BJ (cell line): Measurements from ENCODE around the gene PIK3R6. TPM values are rescaled to one million over a fixed set of nuclear protein-coding genes. Genes with fewer than 3 reads are reported as not detected.

ENCODE experiments used
- CTCF ChIA-PET: fragments of 350-600 bp; formaldehyde crosslinking; extraction: SDS; loops from one replicate; lab custom pipeline; 2021; ENCODE audit warnings: antibody characterized with exemption, inconsistent platforms; lab: Yijun Ruan, JAX
- POLR2A ChIA-PET: fragments of 300-600 bp; sonication (Branson Sonifier 250); formaldehyde crosslinking; extraction: SDS; loops from one replicate; lab custom pipeline; 2021; ENCODE audit warnings: antibody characterized with exemption; lab: Charles Lee
- DNase-seq: peaks from one replicate; pipeline ENCODE4 v3.0.0-alpha.2; 2011; ENCODE audit warnings: low read depth
- H3K27me3 ChIP-seq: 2 replicates; pipeline ENCODE4 v1.6.0; 2011; ENCODE audit warnings: low read length; ENCODE audit not compliant: control insufficient read depth, insufficient read depth
- H3K36me3 ChIP-seq: 2 replicates; pipeline ENCODE4 v1.5.1; 2011; ENCODE audit warnings: low read length; ENCODE audit not compliant: control insufficient read depth, insufficient read depth
- H3K4me3 ChIP-seq: 2 replicates; pipeline ENCODE4 v1.5.1; 2011; ENCODE audit warnings: low read depth, mild to moderate bottlenecking, control low read depth, low read length
- CTCF ChIP-seq: IDR thresholded peaks from 2 replicates; pipeline ENCODE4 v1.5.1; 2011; ENCODE audit warnings: low read depth, mild to moderate bottlenecking, control low read depth, inconsistent platforms, low read length, moderate library complexity; ENCODE audit not compliant: insufficient read depth
- polyA plus RNA-seq: library from polyadenylated mRNA; depleted of rRNA; stranded (reverse); fragments of >200 nt; gene quantifications from 2 replicates; pipeline ENCODE4 v1.2.3, GENCODE V29; 2011; rRNA removed

PIK3R6 gene
- polyA plus RNA-seq, 1 experiment: not detected

GRCh38 chr17:8753976-8754440, 113.5 kb downstream of the PIK3R6 start:
- CTCF ChIA-PET: interaction anchor here (1.3 to 3.2 kb wide), 2 partner anchors 32 to 141 kb away, joined by 8 to 13 read pairs; no protein-coding TSS in a partner anchor

GRCh38 chr17:8753136-8753975, 114.1 kb downstream of the PIK3R6 start:
- Histone ChIP-seq H3K27me3 (peaks cover 3% of the 10 kb centered on the region), H3K4me3 (no peak overlapping the region), H3K36me3 (no peaks in the 10 kb centered on the region)
- ChIA-PET POLR2A (no interaction called here), CTCF (interaction anchor here (0.5 to 3.2 kb wide), 7 partner anchors 22 to 155 kb away, joined by 3 to 13 read pairs (median 3); no protein-coding TSS in a partner anchor)
- DNase-seq: no peak
- TF ChIP-seq CTCF: no peak

More at GRCh38 chr17:8753976-8754440, 113.5 kb downstream of the PIK3R6 start:
- no peak for DNase-seq
- TF ChIP-seq CTCF: peak; percentile 42
- no peaks in the 10 kb centered on the region for H3K36me3 ChIP-seq
- POLR2A ChIA-PET: no interaction called here
- no peak overlapping the region for H3K4me3 ChIP-seq
- peaks cover 3% of the 10 kb centered on the region for H3K27me3 ChIP-seq

Other genes with a start within 250 kb of the PIK3R6 start
- gene MYH10, start 236.9 kb downstream of the PIK3R6 start, polyA plus RNA-seq: 46.3 and 62.1 TPM in 2 replicates
- not detected in 2 replicates for gene CCDC42, start 122.8 kb downstream of the PIK3R6 start, polyA plus RNA-seq
- not detected in 2 replicates for gene SPDYE4, start 109.1 kb downstream of the PIK3R6 start, polyA plus RNA-seq
- gene MFSD6L, start 68.3 kb downstream of the PIK3R6 start, polyA plus RNA-seq: not detected in 2 replicates
- 0.02 TPM in 1 of 2 replicates, not detected in the other for gene PIK3R5, start 98.0 kb upstream of the PIK3R6 start, polyA plus RNA-seq
- gene NTN1, start 153.8 kb upstream of the PIK3R6 start, polyA plus RNA-seq: 0.06 TPM in 2 replicates